Naive thymus-derived CD8-positive, alpha-beta T cell (primary cell): ENCODE data around the gene CABCOCO1. TPM values are rescaled to one million over a fixed set of nuclear protein-coding genes. Genes with fewer than 3 reads are reported as not detected.
"Not testable (repeated sequence)": the region's sequence is repeated elsewhere in the genome, so short reads cannot be mapped to it uniquely, and the experiment has no call there.

Experiments
- ATAC-seq, 2 donors: fragments of 150-1000 bp; cut with Tn5 transposase in 1 of 2; sonication (Bioruptor Pico), chemical (Tn5 transposase) in 1 of 2; 1 replicate in 1 of 2; 2 replicates in 1 of 2; pipeline ENCODE4 v1.10.0; 2021; ENCODE audit warnings: mild to moderate bottlenecking in 2 of 2, moderate library complexity in 2 of 2
- POLR2A ChIA-PET: fragments of 350-600 bp; sonication (Branson Sonifier 250); formaldehyde crosslinking; loops from one replicate; lab custom pipeline; 2021; ENCODE audit warnings: antibody characterized with exemption; lab: Charles Lee
- DNase-seq, 10 donors: peaks; one replicate each; pipeline versions ENCODE4 v3.0.0 to v3.0.0-alpha.2; 2020 to 2022
- H3K27ac Mint-ChIP-seq, 10 donors: one replicate each; pipeline ENCODE4 v1.8.0; 2020 to 2022; ENCODE audit warnings: mild to moderate bottlenecking in 10 of 10, mixed read lengths in 10 of 10, moderate library complexity in 4 of 10, inconsistent platforms in 1 of 10
- H3K27me3 Mint-ChIP-seq, 5 donors: one replicate each; pipeline ENCODE4 v1.8.0; 2021 to 2022; ENCODE audit warnings: mixed read lengths in 5 of 5
- H3K36me3 Mint-ChIP-seq, 3 donors: one replicate each; pipeline ENCODE4 v1.8.0; 2020 to 2022; ENCODE audit warnings: mixed read lengths in 3 of 3, mild to moderate bottlenecking in 2 of 3, inconsistent platforms in 1 of 3
- H3K4me1 Mint-ChIP-seq, 4 donors: one replicate each; pipeline ENCODE4 v1.8.0; 2021 to 2022; ENCODE audit warnings: mixed read lengths in 4 of 4
- H3K4me3 Mint-ChIP-seq, 10 donors: one replicate each; pipeline ENCODE4 v1.8.0; 2020 to 2022; ENCODE audit warnings: mild to moderate bottlenecking in 10 of 10, mixed read lengths in 10 of 10, moderate library complexity in 6 of 10, inconsistent platforms in 1 of 10
- H3K9me3 Mint-ChIP-seq, 9 donors: one replicate each; pipeline ENCODE4 v1.8.0; 2020 to 2022; ENCODE audit warnings: mixed read lengths in 9 of 9, mild to moderate bottlenecking in 3 of 9, inconsistent platforms in 1 of 9, moderate library complexity in 1 of 9
- polyA plus RNA-seq, 3 donors: library from polyadenylated mRNA; unstranded; fragments of 300-500 nt; fragmentation: Illumina TruSeq; gene quantifications; one replicate each; pipeline ENCODE4 v1.2.3, GENCODE V29; 2021
- total RNA-seq, 8 experiments: library from RNA in 2 of 8; stranded (reverse) in 2 of 8; gene quantifications; one replicate each; pipeline ENCODE4 v1.2.3 and lab custom pipeline; 2021 to 2026

Gene CABCOCO1
- total and polyA plus RNA-seq, 5 experiments from 2014 or later, result not detected

- POLR2A ChIA-PET, result no interaction called here
- no peak overlapping the region for H3K27ac Mint-ChIP-seq
Observed at GRCh38 chr10:61698968-61699655, 36.4 kb downstream of the CABCOCO1 start.

GRCh38 chr10:61701055-61701705 is 38.5 kb downstream of the CABCOCO1 start:
- H3K4me3 Mint-ChIP-seq, result no peak overlapping the region
- H3K27me3 Mint-ChIP-seq, result peaks cover 0 to 3% (median 0%) of the 10 kb centered on the region in 5 donors
- H3K36me3 Mint-ChIP-seq, result no peaks in the 10 kb centered on the region
- ATAC-seq (no peak), DNase-seq (no peak)
- H3K27ac Mint-ChIP-seq, result no peak overlapping the region
- H3K9me3 Mint-ChIP-seq, result no peaks in the 10 kb centered on the region
- H3K4me1 Mint-ChIP-seq, result no peaks in the 10 kb centered on the region
- POLR2A ChIA-PET, result no interaction called here

More at GRCh38 chr10:61698968-61699655, 36.4 kb downstream of the CABCOCO1 start:
- Mint-ChIP-seq H3K4me3 (no peak overlapping the region), H3K9me3 (no peaks in the 10 kb centered on the region), H3K4me1 (no peaks in the 10 kb centered on the region), H3K27me3 (peaks cover 0 to 5% (median 2%) of the 10 kb centered on the region in 5 donors), H3K36me3 (no peaks in the 10 kb centered on the region)
- DNase-seq, result no peak
- ATAC-seq, result no peak

GRCh38 chr10:61701706-61702105 is 39.0 kb downstream of the CABCOCO1 start:
- no peak overlapping the region for H3K4me3 Mint-ChIP-seq
- H3K4me1 Mint-ChIP-seq, result no peaks in the 10 kb centered on the region
- POLR2A ChIA-PET, result no interaction called here
- H3K27ac Mint-ChIP-seq, result no peak overlapping the region
- DNase-seq, result no peak
- H3K36me3 Mint-ChIP-seq, result no peaks in the 10 kb centered on the region
- H3K9me3 Mint-ChIP-seq, result no peaks in the 10 kb centered on the region
- H3K27me3 Mint-ChIP-seq, result peaks cover 0 to 5% (median 0%) of the 10 kb centered on the region in 5 donors
- no peak for ATAC-seq

DNA sequence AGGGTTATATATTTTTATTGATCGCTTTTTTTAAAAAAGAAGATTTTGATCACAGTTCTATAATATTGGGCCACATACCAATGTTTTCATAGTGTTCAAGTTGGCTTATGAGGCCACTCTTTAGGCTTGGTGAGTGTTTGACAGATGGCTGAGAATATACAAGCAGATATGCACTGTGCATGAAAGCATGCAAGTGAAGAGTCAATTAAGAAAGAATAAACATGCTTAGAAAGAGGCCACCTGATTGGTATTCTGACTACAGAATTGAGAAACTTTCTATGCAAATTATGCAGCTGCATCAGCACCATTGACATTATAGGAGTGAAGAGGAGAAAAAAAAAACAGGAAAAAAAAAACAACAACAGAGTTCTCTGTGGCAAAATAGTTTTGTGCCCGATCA is 39.9 kb downstream of the CABCOCO1 start:
- no peaks in the 10 kb centered on the region for H3K4me1 Mint-ChIP-seq
- H3K27ac Mint-ChIP-seq, result no peak overlapping the region
- peaks cover 0 to 8% (median 0%) of the 10 kb centered on the region in 5 donors for H3K27me3 Mint-ChIP-seq
- no peak for DNase-seq
- POLR2A ChIA-PET, result no interaction called here
- no peaks in the 10 kb centered on the region for H3K36me3 Mint-ChIP-seq
- no peak for ATAC-seq
- no peaks in the 10 kb centered on the region for H3K9me3 Mint-ChIP-seq
- H3K4me3 Mint-ChIP-seq, result no peak overlapping the region

DNA sequence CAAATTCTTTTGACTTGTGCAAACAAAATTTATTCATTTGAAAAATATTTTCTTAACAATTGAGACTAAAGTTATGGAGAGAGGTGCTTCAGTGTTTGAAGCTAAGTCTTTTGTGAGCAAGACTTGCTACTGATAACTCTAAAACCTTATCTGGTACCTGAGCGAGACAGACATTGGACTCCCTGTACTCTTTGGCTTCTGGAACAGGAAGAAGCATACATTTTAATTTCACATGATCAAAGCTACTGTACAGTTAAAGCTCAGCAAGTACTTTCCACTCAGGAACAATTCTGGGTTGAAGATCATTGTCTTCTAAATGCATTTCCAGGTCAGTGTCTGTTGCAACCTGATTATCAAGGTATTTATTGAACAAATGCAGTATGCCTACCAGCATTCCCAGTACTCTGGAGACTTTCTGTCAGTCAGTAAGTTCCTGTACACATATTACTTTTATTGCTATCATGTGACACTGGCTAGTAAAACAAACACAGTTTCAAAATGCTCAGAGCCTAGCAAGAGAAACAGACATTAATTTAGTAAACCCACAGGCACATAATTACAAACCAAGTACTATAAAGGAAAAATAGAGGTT is 42.4 kb downstream of the CABCOCO1 start:
- POLR2A ChIA-PET, result no interaction called here
- peaks cover 0 to 12% (median 2%) of the 10 kb centered on the region in 5 donors for H3K27me3 Mint-ChIP-seq
- H3K9me3 Mint-ChIP-seq, result no peaks in the 10 kb centered on the region
- H3K27ac Mint-ChIP-seq, result no peak overlapping the region
- no peak for DNase-seq
- no peak overlapping the region for H3K4me3 Mint-ChIP-seq
- ATAC-seq, result no peak
- H3K36me3 Mint-ChIP-seq, result no peaks in the 10 kb centered on the region
- H3K4me1 Mint-ChIP-seq, result no peaks in the 10 kb centered on the region

- peaks cover 0 to 17% (median 3%) of the 10 kb centered on the region in 5 donors for H3K27me3 Mint-ChIP-seq
- no peak overlapping the region for H3K27ac Mint-ChIP-seq
- H3K4me3 Mint-ChIP-seq, result no peak overlapping the region
- POLR2A ChIA-PET, result no interaction called here
- DNase-seq (no peak), ATAC-seq (no peak)
- H3K4me1 Mint-ChIP-seq, result no peaks in the 10 kb centered on the region
- H3K36me3 Mint-ChIP-seq, result peaks cover 0 to 3% (median 0%) of the 10 kb centered on the region in 3 donors
- H3K9me3 Mint-ChIP-seq, result peaks cover 0 to 6% (median 0%) of the 10 kb centered on the region in 9 donors
Observed at GRCh38 chr10:61708846-61709245, 46.1 kb downstream of the CABCOCO1 start.

DNA sequence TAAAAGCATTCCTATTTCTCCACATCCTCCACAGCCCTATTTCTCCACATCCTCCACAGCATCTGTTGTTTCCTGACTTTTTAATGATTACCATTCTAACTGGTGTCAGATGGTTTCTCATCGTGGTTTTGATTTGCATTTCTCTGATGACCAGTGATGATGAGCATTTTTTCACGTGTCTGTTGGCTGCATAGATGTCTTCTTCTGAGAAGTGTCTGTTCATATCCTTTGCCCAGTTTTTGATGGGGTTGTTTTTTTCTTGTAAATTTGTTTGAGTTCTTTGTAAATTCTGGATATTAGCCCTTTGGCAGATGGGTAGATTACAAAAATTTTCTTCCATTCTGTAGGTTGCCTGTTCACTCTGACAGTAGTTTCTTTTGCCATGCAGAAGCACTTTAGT is 49.4 kb downstream of the CABCOCO1 start:
- Mint-ChIP-seq H3K9me3 (peaks cover 0 to 11% (median 0%) of the 10 kb centered on the region in 9 donors), H3K27me3 (peaks cover 5 to 26% (median 8%) of the 10 kb centered on the region in 5 donors)
- H3K4me3 Mint-ChIP-seq, H3K27ac Mint-ChIP-seq, ATAC-seq, POLR2A ChIA-PET, H3K4me1 Mint-ChIP-seq, DNase-seq, H3K36me3 Mint-ChIP-seq: not testable (repeated sequence)

DNA sequence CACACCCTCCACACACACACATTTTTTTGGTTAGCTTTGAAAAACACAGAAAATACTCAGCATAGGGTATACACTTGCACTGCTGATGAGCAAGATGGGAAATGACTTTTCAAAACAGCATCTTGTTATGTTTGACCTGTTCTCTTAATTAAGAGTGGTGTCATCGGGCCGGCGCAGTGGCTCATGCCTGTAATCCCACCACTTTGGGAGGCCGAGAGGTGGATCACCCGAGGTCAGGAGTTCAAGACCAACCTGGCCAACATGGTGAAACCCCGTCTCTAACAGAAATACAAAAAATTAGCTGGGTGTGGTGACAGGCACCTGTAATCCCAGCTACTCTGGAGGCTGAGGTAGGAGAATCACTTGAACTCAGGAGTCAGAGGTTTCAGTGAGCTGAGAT is 56.7 kb downstream of the CABCOCO1 start:
- H3K4me1 Mint-ChIP-seq, H3K9me3 Mint-ChIP-seq, H3K4me3 Mint-ChIP-seq, DNase-seq, POLR2A ChIA-PET, ATAC-seq, H3K27ac Mint-ChIP-seq, H3K36me3 Mint-ChIP-seq: not testable (repeated sequence)
- peaks cover 7 to 17% (median 16%) of the 10 kb centered on the region in 5 donors for H3K27me3 Mint-ChIP-seq

DNA sequence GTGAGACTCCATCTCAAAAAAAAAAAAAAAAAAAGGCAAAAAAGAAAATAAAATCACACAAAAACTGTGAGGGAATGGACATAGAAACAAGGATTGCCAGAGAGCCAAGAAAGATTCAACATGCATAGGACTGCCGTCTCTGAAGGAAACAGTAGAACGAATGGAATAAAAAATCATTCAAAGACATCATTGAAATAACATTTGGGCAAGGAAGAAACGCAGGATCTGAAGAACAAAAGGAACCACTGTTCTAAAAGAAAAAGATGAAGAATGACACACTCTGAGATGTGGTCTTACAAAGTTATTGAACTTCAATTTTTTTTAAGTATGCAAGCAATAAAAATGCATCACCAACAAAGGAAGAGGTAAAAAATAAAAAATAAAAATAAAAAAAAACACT is 57.2 kb downstream of the CABCOCO1 start:
- ATAC-seq, result no peak

DNA sequence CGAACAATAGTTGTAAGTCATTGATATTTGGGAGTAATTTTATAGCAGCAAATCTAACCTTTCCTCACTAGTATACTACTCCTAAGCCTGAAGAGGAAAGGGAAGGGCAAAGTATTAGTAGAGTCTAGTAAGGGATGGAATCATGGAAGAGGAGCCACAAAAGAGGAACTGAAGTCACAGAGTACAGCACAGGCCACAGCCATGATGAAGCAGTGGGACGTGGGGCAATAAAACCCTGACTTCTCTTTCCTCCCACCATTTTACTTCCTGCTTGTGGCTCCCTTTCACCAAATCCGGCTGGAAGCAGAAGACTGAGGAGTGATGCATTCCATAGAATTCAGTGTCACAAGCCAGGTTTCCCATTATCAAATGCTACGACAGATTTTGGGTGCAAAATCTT is 58.7 kb downstream of the CABCOCO1 start:
- ATAC-seq (no peak), DNase-seq (no peak)
- peaks cover 0 to 4% (median 3%) of the 10 kb centered on the region in 3 donors for H3K36me3 Mint-ChIP-seq
- H3K9me3 Mint-ChIP-seq, result peaks cover 0 to 4% (median 0%) of the 10 kb centered on the region in 9 donors
- no peak overlapping the region for H3K4me3 Mint-ChIP-seq
- peaks cover 4 to 14% (median 9%) of the 10 kb centered on the region in 5 donors for H3K27me3 Mint-ChIP-seq
- H3K4me1 Mint-ChIP-seq, result no peaks in the 10 kb centered on the region
- POLR2A ChIA-PET, result no interaction called here
- no peak overlapping the region for H3K27ac Mint-ChIP-seq

More for the DNA sequence above, 57.2 kb downstream of the CABCOCO1 start:
- no peak for DNase-seq
- H3K4me3 Mint-ChIP-seq, result no peak overlapping the region
- no peak overlapping the region for H3K27ac Mint-ChIP-seq
- peaks cover 0 to 5% (median 0%) of the 10 kb centered on the region in 9 donors for H3K9me3 Mint-ChIP-seq
- no peaks in the 10 kb centered on the region for H3K4me1 Mint-ChIP-seq
- POLR2A ChIA-PET, result no interaction called here
- H3K36me3 Mint-ChIP-seq, result peaks cover 0 to 4% (median 3%) of the 10 kb centered on the region in 3 donors
- peaks cover 7 to 16% (median 11%) of the 10 kb centered on the region in 5 donors for H3K27me3 Mint-ChIP-seq

DNA sequence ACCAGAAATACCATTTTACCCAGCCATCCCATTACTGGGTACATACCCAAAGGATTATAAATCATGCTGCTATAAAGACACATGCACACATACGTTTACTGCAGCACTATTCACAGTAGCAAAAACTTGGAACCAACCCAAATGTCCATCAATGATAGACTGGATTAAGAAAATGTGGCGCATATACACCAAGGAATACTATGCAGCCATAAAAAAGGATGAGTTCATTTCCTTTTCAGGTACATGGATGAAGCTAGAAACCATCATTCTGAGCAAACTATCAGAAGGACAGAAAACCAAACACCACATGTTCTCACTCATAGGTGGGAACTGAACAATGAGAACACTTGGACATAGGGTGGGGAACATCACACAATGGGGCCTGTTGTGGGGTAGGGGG is 62.5 kb downstream of the CABCOCO1 start:
- DNase-seq, H3K4me3 Mint-ChIP-seq, H3K9me3 Mint-ChIP-seq, H3K27ac Mint-ChIP-seq, ATAC-seq, POLR2A ChIA-PET, H3K36me3 Mint-ChIP-seq, H3K4me1 Mint-ChIP-seq: not testable (repeated sequence)
- H3K27me3 Mint-ChIP-seq, result peaks cover 5 to 30% (median 11%) of the 10 kb centered on the region in 5 donors

GRCh38 chr10:61729596-61729995 is 66.9 kb downstream of the CABCOCO1 start:
- H3K36me3 Mint-ChIP-seq, result no peaks in the 10 kb centered on the region
- ATAC-seq, result no peak
- no peak for DNase-seq
- H3K4me3 Mint-ChIP-seq, result no peak overlapping the region
- POLR2A ChIA-PET, result no interaction called here
- H3K27ac Mint-ChIP-seq, result no peak overlapping the region
- no peaks in the 10 kb centered on the region for H3K4me1 Mint-ChIP-seq
- H3K27me3 Mint-ChIP-seq, result peaks cover 3 to 34% (median 13%) of the 10 kb centered on the region in 5 donors
- no peaks in the 10 kb centered on the region for H3K9me3 Mint-ChIP-seq

DNA sequence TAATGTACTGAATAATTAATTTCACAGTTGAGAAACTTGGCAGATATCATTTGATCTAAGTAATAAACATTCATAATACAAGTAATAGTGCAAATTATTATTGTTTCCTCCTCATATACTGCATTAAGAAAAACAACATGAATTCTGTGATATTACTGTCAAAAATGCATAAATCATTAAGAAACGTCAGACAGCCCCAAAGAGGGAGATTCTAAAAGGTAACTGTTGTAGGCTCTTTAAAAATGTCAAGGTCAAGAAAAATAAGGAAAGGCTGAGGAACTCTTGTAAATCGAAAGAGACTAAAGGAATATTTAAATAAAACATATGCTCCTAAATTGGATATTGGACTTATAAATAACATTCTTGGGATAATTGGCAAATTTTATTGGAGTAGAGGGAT is 67.9 kb downstream of the CABCOCO1 start:
- H3K4me3 Mint-ChIP-seq, result no peak overlapping the region

More for the DNA sequence above, 67.9 kb downstream of the CABCOCO1 start:
- no peaks in the 10 kb centered on the region for H3K4me1 Mint-ChIP-seq
- H3K36me3 Mint-ChIP-seq, result no peaks in the 10 kb centered on the region
- DNase-seq (no peak), ATAC-seq (no peak)
- no peak overlapping the region for H3K27ac Mint-ChIP-seq
- POLR2A ChIA-PET, result no interaction called here
- peaks cover 3 to 35% (median 17%) of the 10 kb centered on the region in 5 donors for H3K27me3 Mint-ChIP-seq
- no peaks in the 10 kb centered on the region for H3K9me3 Mint-ChIP-seq
